ENCODE results near the gene RCN1.

GRCh38 chr11:32081129-32081641, 9.7 kb upstream of the RCN1 start:
- no peak for TF ChIP-seq MAX (IDR thresholded peaks at IDR 0.05)
- no peak for TF ChIP-seq ASH2L (IDR thresholded peaks at IDR 0.05; ENCODE audit: low read length)
- TF ChIP-seq CTCF (IDR thresholded peaks at IDR 0.05; ENCODE audit: control extremely low read depth in 1 of 3, insufficient read depth in 1 of 3, low read depth in 1 of 3, low read length in 3 of 3): no peak
- no peak for TF ChIP-seq TBP (IDR thresholded peaks at IDR 0.05; ENCODE audit: low read depth, low read length)
- no peak for TF ChIP-seq SUZ12 (IDR thresholded peaks at IDR 0.05; ENCODE audit: low read length)
- no peak for TF ChIP-seq POLR2A (IDR thresholded peaks at IDR 0.05; ENCODE audit: control extremely low read depth in 1 of 2, low read depth in 2 of 2, low read length in 2 of 2)
- no peak for TF ChIP-seq YY1 (IDR thresholded peaks at IDR 0.05; ENCODE audit: low read depth, low read length)
- no peak for TF ChIP-seq ZNF274 (IDR thresholded peaks at IDR 0.05; ENCODE audit: borderline replicate concordance, extremely low read depth, low read length)
- no peak for TF ChIP-seq TCF12 (IDR thresholded peaks at IDR 0.05; ENCODE audit: low read depth, low read length)
- no peak for TF ChIP-seq CEBPB (IDR thresholded peaks at IDR 0.05; ENCODE audit: low read depth, low read length)
- no peak for TF ChIP-seq USF2 (IDR thresholded peaks at IDR 0.05; ENCODE audit: low read length)
- TF ChIP-seq GABPA (IDR thresholded peaks at IDR 0.05; ENCODE audit: borderline replicate concordance, insufficient read depth, low read length): no peak
- no peak for TF ChIP-seq EP300 (IDR thresholded peaks at IDR 0.05; ENCODE audit: borderline replicate concordance in 1 of 2, low read depth in 2 of 2, low read length in 2 of 2)

All from H1 (cell line).